K562 (cell line): ENCODE measurements around the gene ERAL1. TPM values are rescaled to one million over a fixed set of nuclear protein-coding genes. Genes with fewer than 3 reads are reported as not detected.

ENCODE experiments used
- ATAC-seq: fragments of 200-7000 bp; cut with Tn5 transposase; 3 replicates; pipeline ENCODE4 v1.9.1; 2020; ENCODE audit warnings: moderate library complexity
- BruUV-seq: library from RNA; stranded (reverse); fragments of 400-500 nt; replicated peaks from 2 replicates; lab custom pipeline; 2021; lab: Mats Ljungman, UMichigan
- CTCF ChIA-PET: fragments of 300-600 bp; formaldehyde crosslinking; extraction: SDS; loops from one replicate; lab custom pipeline; 2021; ENCODE audit warnings: low intra/inter-chr PET ratio; lab: Yijun Ruan, JAX
- POLR2A ChIA-PET: fragments of 300-600, 350-650 bp; sonication (Branson Sonifier 250); formaldehyde crosslinking; extraction: SDS; loops from one replicate; lab custom pipeline; 2021; ENCODE audit warnings: antibody characterized with exemption, inconsistent platforms; lab: Yijun Ruan, JAX
- DNase-seq, 4 experiments: peaks; one replicate each; pipeline versions ENCODE4 v3.0.0 to v3.0.0-alpha.2; 2011 to 2018; ENCODE audit warnings: low spot score in 3 of 4, mixed read lengths in 3 of 4; ENCODE audit errors: extremely low read depth in 1 of 4
- FAIRE-seq: peaks from 2 replicates; lab custom pipeline; 2011; peaks lifted over from hg19 to GRCh38; lab: Jason Lieb, UNC
- H2AFZ ChIP-seq: 2 replicates; pipeline ENCODE4 v1.6.0; 2011; ENCODE audit warnings: low read depth, low read length, control low read depth, inconsistent platforms
- H3K27ac ChIP-seq: fragments of 200-600 bp; 3 replicates; pipeline ENCODE4 v1.8.0; 2011; ENCODE audit warnings: low read depth, mild to moderate bottlenecking, control low read depth, inconsistent platforms, low read length, moderate library complexity, mixed read lengths; ENCODE audit errors: extremely low read depth
- H3K27me3 ChIP-seq, 2 experiments: fragments of 300-600 bp in 1 of 2; 2 replicates in 1 of 2; 3 replicates in 1 of 2; pipeline versions ENCODE4 v1.6.0 to v1.8.0; 2011; ENCODE audit warnings: inconsistent platforms in 2 of 2, low read length in 2 of 2, mild to moderate bottlenecking in 1 of 2, mixed read lengths in 1 of 2, moderate library complexity in 1 of 2; ENCODE audit not compliant: control insufficient read depth in 2 of 2, insufficient read depth in 2 of 2
- H3K36me3 ChIP-seq: fragments of 300-600 bp; 3 replicates; pipeline ENCODE4 v1.8.0; 2011; ENCODE audit warnings: mild to moderate bottlenecking, low read length, inconsistent platforms; ENCODE audit not compliant: control insufficient read depth, insufficient read depth
- H3K4me1 ChIP-seq, 2 experiments: fragments of 200-600 bp in 1 of 2; replicated peaks in 1 of 2; 2 replicates in 1 of 2; 3 replicates in 1 of 2; pipeline versions ENCODE4 v1.5.1 to v1.8.0; 2011; ENCODE audit warnings: inconsistent platforms in 2 of 2, low read length in 2 of 2, mild to moderate bottlenecking in 1 of 2, mixed read lengths in 1 of 2, moderate library complexity in 1 of 2; ENCODE audit not compliant: control insufficient read depth in 2 of 2, insufficient read depth in 2 of 2
- H3K4me2 ChIP-seq: 2 replicates; pipeline ENCODE4 v1.6.1; 2011; ENCODE audit warnings: low read length, control low read depth, inconsistent platforms, mixed read lengths; ENCODE audit not compliant: insufficient read depth
- H3K4me3 ChIP-seq: fragments of 200-600 bp; sonication (generic), shearing (Covaris generic); 2 replicates; pipeline ENCODE4 v1.5.1; 2016; ENCODE audit warnings: control low read depth, inconsistent platforms
- H3K79me2 ChIP-seq: fragments of 200-600 bp; 3 replicates; pipeline ENCODE4 v1.8.0; 2011; ENCODE audit warnings: low read length, inconsistent platforms; ENCODE audit not compliant: control insufficient read depth, insufficient read depth
- H3K9ac ChIP-seq, 2 experiments: 2 replicates each; pipeline versions ENCODE4 v1.6.0 to v1.6.1; 2011; ENCODE audit warnings: low read depth in 2 of 2, low read length in 2 of 2, control low read depth in 1 of 2, inconsistent platforms in 1 of 2, mild to moderate bottlenecking in 1 of 2, mixed read lengths in 1 of 2; ENCODE audit not compliant: insufficient read depth in 1 of 2
- H3K9me1 ChIP-seq: one replicate; pipeline ENCODE4 v1.6.0; 2011; ENCODE audit warnings: inconsistent platforms, mild to moderate bottlenecking, low read length, moderate library complexity; ENCODE audit not compliant: control insufficient read depth, insufficient read depth
- H3K9me3 ChIP-seq: replicated peaks from 2 replicates; pipeline ENCODE4 v1.5.1; 2011; ENCODE audit warnings: low read depth, low read length, inconsistent platforms; ENCODE audit not compliant: control insufficient read depth, insufficient read depth
- H4K20me1 ChIP-seq: replicated peaks from 2 replicates; pipeline ENCODE4 v1.6.1; 2011; ENCODE audit warnings: low read length, inconsistent platforms, mixed read lengths; ENCODE audit not compliant: control insufficient read depth, insufficient read depth
- HEY1 ChIP-seq: fragments of 250-450 bp; sonication (Bioruptor Pico); IDR thresholded peaks from 2 replicates; pipeline ENCODE4 v1.5.0; 2020; ENCODE audit warnings: mild to moderate bottlenecking, moderate library complexity, borderline replicate concordance
- RAD21 ChIP-seq, 2 experiments: fragments of 250-450 bp in 1 of 2; fragments of 450-650 bp in 1 of 2; sonication (Bioruptor Pico) in 1 of 2; formaldehyde crosslinking in 1 of 2; IDR thresholded peaks in 1 of 2; conservative IDR thresholded peaks in 1 of 2; 2 replicates each; pipeline versions ENCODE4 v1.4.0 to v1.8.0; 2020 to 2022; ENCODE audit warnings: mild to moderate bottlenecking in 2 of 2, moderate library complexity in 1 of 2
- SIN3A ChIP-seq, 2 experiments: fragments of 150-350 bp in 1 of 2; IDR thresholded peaks; 2 replicates each; pipeline ENCODE4 v1.6.1; 2011 to 2016; ENCODE audit warnings: borderline replicate concordance in 2 of 2, low read depth in 2 of 2, low read length in 2 of 2, mild to moderate bottlenecking in 2 of 2, moderate library complexity in 2 of 2; ENCODE audit not compliant: control insufficient read depth in 1 of 2
- SMAD3 ChIP-seq: fragments of 450-650 bp; formaldehyde crosslinking; conservative IDR thresholded peaks from 2 replicates; pipeline ENCODE4 v1.4.0; 2020; ENCODE audit warnings: mild to moderate bottlenecking
- YY1 ChIP-seq, 3 experiments: IDR thresholded peaks; 2 replicates each; pipeline ENCODE4 v1.6.1; 2011; ENCODE audit warnings: low read length in 2 of 3, mild to moderate bottlenecking in 2 of 3, moderate library complexity in 2 of 3, borderline replicate concordance in 1 of 3, control low read depth in 1 of 3, low read depth in 1 of 3; ENCODE audit not compliant: insufficient read depth in 3 of 3, insufficient replicate concordance in 2 of 3, control insufficient read depth in 1 of 3, insufficient read length in 1 of 3; ENCODE audit errors: extremely low read depth in 1 of 3
- ZNF444 ChIP-seq: fragments of 250-450 bp; sonication (Bioruptor Pico); IDR thresholded peaks from 2 replicates; pipeline ENCODE4 v1.4.0; 2020; ENCODE audit warnings: mild to moderate bottlenecking, moderate library complexity
- WGBS: fragments of 100-300 bp; shearing (Covaris generic); methylation state at CpG from one replicate; pipeline ENCODE4 v1.1.6; 2016; ENCODE audit warnings: low coverage, mixed read lengths; ENCODE audit not compliant: insufficient coverage; ENCODE audit errors: missing lambda C conversion rate; 5-methylcytosine and 5-hydroxymethylcytosine counted together
- in situ Hi-C: fragments of 300-500 bp; cut with MboI; formaldehyde crosslinking; loops from 4 replicates; pipeline ENCODE4 v1.15.0; 2018; ENCODE audit warnings: inconsistent platforms, mixed read lengths
- intact Hi-C: fragments of 100-400 bp; cut with micrococcal nuclease; formaldehyde crosslinking; loops from 2 replicates; pipeline ENCODE4 v1.14.2; 2022
- polyA plus RNA-seq, 8 experiments: library from polyadenylated mRNA; depleted of rRNA in 4 of 8; stranded (reverse) in 5 of 8; unstranded in 3 of 8; fragments of >200 nt; fragmentation: Nextera tagmentation in 2 of 8; fragmentation: Illumina TruSeq in 1 of 8; extraction: Ambion mirVana in 2 of 8; extraction: Trizol in 1 of 8; gene quantifications; 2 replicates each; pipeline versions ENCODE4 v1.2.1 to v1.2.3, GENCODE V29; 2011 to 2014; ENCODE audit warnings: inconsistent platforms in 1 of 8, missing spikeins in 1 of 8
- total RNA-seq, 7 experiments: library from RNA; depleted of rRNA in 6 of 7; stranded (reverse); fragments of >200 nt in 6 of 7; fragmentation: Illumina TruSeq in 2 of 7; extraction: Trizol in 2 of 7; gene quantifications; 2 replicates each; pipeline versions ENCODE4 v1.2.1 to v1.2.3, GENCODE V29; 2011 to 2021; ENCODE audit warnings: low replicate concordance in 1 of 7
- TF ChIP-seq, protein P1 (sequence below): sonication (generic); formaldehyde crosslinking; IDR thresholded peaks from 2 replicates; pipeline ENCODE4 v1.8.0; 2023; ENCODE audit warnings: mild to moderate bottlenecking, missing genetic modification reagents
- TF ChIP-seq, protein P2 (sequence below): fragments of 450-650 bp; IDR thresholded peaks from 2 replicates; pipeline ENCODE4 v1.6.1; 2018; ENCODE audit not compliant: partially characterized antibody
- TF ChIP-seq, protein P3 (sequence below): fragments of 250-450 bp; sonication (Bioruptor Pico); IDR thresholded peaks from 2 replicates; pipeline ENCODE4 v1.8.0; 2021; ENCODE audit warnings: borderline replicate concordance, mild to moderate bottlenecking, moderate library complexity; ENCODE audit not compliant: poor library complexity, severe bottlenecking

ERAL1 gene
- total and polyA plus RNA-seq, 9 of the 15 experiments (the other 6 are each of a cell fraction or from before 2014, with no cell fraction given): 37.5 to 351 (median 106) TPM

DNA sequence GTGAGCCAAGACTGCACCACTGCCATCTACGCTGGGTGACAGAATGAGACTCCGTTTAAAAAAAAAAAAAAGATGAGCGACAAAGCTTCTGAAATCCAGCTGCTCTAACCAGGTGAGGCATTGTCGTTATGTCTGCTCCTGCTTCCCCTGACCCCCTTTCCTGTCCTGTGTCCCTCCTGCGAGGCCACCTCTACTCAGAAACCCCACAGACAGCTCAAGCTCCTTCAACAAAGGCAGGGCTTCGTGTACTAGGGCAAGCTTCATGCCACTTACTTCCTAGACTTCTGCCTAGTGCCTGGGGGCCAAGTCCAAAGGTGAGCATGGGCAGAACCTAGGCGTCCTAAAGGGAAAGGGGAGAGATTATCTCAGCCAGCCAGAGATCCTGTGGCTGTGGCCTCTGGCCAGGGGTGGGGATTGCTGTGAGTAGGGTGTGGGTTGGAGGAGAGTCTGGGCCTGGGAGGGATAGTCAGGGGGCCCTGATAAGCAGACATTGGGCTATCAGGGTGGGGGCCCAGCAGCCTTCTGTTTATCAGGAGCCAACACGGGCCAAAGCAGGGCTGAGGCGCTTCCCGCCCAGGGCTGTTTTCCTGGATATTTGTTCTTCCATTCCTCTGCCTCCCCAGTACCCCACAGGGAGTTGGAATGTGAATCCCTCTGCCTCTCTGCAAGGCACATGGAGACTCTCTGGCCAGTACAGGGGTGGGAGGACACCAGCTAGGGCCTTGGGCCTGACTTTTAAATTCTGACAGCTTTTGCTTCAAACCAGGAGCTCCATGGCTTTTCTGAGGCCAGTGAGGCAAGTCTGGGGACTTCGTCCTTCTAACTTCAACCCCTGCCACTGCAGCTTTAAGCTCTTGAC lies 10.4 kb downstream of the ERAL1 start:
- Histone ChIP-seq H3K4me3 (no peak overlapping the region; the same call in 1 of the 2 replicates), H4K20me1 (no peaks in the 10 kb centered on the region), H3K27ac (peak overlapping the region; percentile 94), H3K9me3 (no peaks in the 10 kb centered on the region), H3K36me3 (peaks cover 12% of the 10 kb centered on the region), H3K79me2 (peaks cover 45% of the 10 kb centered on the region), H3K4me2 (peak overlapping the region; percentile 75), H3K4me1 (peaks cover 68 to 69% of the 10 kb centered on the region in 2 experiments), H3K9me1 (no peaks in the 10 kb centered on the region), H3K9ac (peak overlapping the region; percentile 53 to 78; a peak in 3 of 4 replicates), H3K27me3 (no peaks in the 10 kb centered on the region), H2AFZ (peak overlapping the region; percentile 64)
- ATAC-seq: peak; percentile 80
- in situ Hi-C loops (no loop called here), intact Hi-C loops (loop anchor here (5.0 kb wide), 2 partner anchors 37 to 138 kb away; partner anchors contain the start of genes DHRS13, NEK8 and TLCD1)
- 2% methylated on average over 11 of the region's 11 CpGs for WGBS
- POLR2A ChIA-PET: interaction anchor here (0.5 to 1.6 kb wide), 22 partner anchors 9 to 163 kb away, joined by 3 to 6 read pairs (median 3); partner anchors contain the start of gene FAM222B
- peak; percentile 99 for FAIRE-seq
- DNase-seq: peak; percentile 97 to 99 (median 98)
- no TSS peak for BruUV-seq
- CTCF ChIA-PET: no interaction called here
- peak in 2 of 3 experiments; percentile 54 to 62 for TF ChIP-seq YY1 (IDR thresholded peaks at IDR 0.05; ENCODE audit: borderline replicate concordance in 1 of 3, control insufficient read depth in 1 of 3, extremely low read depth in 1 of 3, insufficient read depth in 3 of 3, insufficient read length in 1 of 3, insufficient replicate concordance in 2 of 3, low read depth in 1 of 3, low read length in 2 of 3)
- peak; percentile 92 for TF ChIP-seq SMAD3
- TF ChIP-seq, protein P1, sequence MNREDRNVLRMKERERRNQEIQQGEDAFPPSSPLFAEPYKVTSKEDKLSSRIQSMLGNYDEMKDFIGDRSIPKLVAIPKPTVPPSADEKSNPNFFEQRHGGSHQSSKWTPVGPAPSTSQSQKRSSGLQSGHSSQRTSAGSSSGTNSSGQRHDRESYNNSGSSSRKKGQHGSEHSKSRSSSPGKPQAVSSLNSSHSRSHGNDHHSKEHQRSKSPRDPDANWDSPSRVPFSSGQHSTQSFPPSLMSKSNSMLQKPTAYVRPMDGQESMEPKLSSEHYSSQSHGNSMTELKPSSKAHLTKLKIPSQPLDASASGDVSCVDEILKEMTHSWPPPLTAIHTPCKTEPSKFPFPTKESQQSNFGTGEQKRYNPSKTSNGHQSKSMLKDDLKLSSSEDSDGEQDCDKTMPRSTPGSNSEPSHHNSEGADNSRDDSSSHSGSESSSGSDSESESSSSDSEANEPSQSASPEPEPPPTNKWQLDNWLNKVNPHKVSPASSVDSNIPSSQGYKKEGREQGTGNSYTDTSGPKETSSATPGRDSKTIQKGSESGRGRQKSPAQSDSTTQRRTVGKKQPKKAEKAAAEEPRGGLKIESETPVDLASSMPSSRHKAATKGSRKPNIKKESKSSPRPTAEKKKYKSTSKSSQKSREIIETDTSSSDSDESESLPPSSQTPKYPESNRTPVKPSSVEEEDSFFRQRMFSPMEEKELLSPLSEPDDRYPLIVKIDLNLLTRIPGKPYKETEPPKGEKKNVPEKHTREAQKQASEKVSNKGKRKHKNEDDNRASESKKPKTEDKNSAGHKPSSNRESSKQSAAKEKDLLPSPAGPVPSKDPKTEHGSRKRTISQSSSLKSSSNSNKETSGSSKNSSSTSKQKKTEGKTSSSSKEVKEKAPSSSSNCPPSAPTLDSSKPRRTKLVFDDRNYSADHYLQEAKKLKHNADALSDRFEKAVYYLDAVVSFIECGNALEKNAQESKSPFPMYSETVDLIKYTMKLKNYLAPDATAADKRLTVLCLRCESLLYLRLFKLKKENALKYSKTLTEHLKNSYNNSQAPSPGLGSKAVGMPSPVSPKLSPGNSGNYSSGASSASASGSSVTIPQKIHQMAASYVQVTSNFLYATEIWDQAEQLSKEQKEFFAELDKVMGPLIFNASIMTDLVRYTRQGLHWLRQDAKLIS (CRISPR knock-in tag): no peak
- TF ChIP-seq SIN3A (IDR thresholded peaks at IDR 0.05; ENCODE audit: borderline replicate concordance in 2 of 2, control insufficient read depth in 1 of 2, low read depth in 2 of 2, low read length in 2 of 2): peak in 1 of 2 experiments; percentile 41; a peak in 1 of 4 replicates
- TF ChIP-seq, protein P2, sequence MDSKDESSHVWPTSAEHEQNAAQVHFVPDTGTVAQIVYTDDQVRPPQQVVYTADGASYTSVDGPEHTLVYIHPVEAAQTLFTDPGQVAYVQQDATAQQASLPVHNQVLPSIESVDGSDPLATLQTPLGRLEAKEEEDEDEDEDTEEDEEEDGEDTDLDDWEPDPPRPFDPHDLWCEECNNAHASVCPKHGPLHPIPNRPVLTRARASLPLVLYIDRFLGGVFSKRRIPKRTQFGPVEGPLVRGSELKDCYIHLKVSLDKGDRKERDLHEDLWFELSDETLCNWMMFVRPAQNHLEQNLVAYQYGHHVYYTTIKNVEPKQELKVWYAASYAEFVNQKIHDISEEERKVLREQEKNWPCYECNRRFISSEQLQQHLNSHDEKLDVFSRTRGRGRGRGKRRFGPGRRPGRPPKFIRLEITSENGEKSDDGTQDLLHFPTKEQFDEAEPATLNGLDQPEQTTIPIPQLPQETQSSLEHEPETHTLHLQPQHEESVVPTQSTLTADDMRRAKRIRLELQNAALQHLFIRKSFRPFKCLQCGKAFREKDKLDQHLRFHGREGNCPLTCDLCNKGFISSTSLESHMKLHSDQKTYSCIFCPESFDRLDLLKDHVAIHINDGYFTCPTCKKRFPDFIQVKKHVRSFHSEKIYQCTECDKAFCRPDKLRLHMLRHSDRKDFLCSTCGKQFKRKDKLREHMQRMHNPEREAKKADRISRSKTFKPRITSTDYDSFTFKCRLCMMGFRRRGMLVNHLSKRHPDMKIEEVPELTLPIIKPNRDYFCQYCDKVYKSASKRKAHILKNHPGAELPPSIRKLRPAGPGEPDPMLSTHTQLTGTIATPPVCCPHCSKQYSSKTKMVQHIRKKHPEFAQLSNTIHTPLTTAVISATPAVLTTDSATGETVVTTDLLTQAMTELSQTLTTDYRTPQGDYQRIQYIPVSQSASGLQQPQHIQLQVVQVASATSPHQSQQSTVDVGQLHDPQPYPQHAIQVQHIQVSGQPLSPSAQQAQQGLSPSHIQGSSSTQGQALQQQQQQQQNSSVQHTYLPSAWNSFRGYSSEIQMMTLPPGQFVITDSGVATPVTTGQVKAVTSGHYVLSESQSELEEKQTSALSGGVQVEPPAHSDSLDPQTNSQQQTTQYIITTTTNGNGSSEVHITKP: peak; percentile 79
- peak in 1 of 2 experiments; percentile 25; a peak in 3 of 4 replicates for TF ChIP-seq RAD21 (CRISPR knock-in tag; conservative IDR thresholded peaks at IDR 0.05 in 1 of 2, IDR thresholded peaks at IDR 0.05 in 1 of 2)
- peak; percentile 16; the same call in 1 of the 2 replicates for TF ChIP-seq HEY1 (CRISPR knock-in tag)
- TF ChIP-seq, protein P3, sequence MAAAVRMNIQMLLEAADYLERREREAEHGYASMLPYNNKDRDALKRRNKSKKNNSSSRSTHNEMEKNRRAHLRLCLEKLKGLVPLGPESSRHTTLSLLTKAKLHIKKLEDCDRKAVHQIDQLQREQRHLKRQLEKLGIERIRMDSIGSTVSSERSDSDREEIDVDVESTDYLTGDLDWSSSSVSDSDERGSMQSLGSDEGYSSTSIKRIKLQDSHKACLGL: no peak
- peak; percentile 77 for TF ChIP-seq ZNF444 (CRISPR knock-in tag)
